A549 (cell line): ENCODE data around the gene TMEM119. TPM values are rescaled to one million over a fixed set of nuclear protein-coding genes. Genes with fewer than 3 reads are reported as not detected.

Source experiments
- ATAC-seq, 2 experiments: fragments of 200-7000 bp in 1 of 2; fragments of >200 bp in 1 of 2; cut with Nextera tagmentation in 1 of 2; cut with Tn5 transposase in 1 of 2; 3 replicates each; pipeline versions ENCODE4 v1.8.0 to v1.9.1; 2018 to 2020; ENCODE audit warnings: mild to moderate bottlenecking in 1 of 2, moderate library complexity in 1 of 2
- CTCF ChIA-PET: fragments of 300-600 bp; sonication (Branson Sonifier 250); formaldehyde crosslinking; extraction: SDS; loops from one replicate; lab custom pipeline; 2021; ENCODE audit warnings: antibody characterized with exemption, inconsistent platforms; lab: Yijun Ruan, JAX
- POLR2A ChIA-PET: fragments of 350-600 bp; formaldehyde crosslinking; extraction: SDS; loops from one replicate; lab custom pipeline; 2021; ENCODE audit warnings: antibody characterized with exemption, inconsistent platforms; lab: Yijun Ruan, JAX
- DNase-seq, 2 experiments: peaks; one replicate each; pipeline versions ENCODE4 v3.0.0 to v3.0.0-alpha.2; 2011 to 2016; ENCODE audit warnings: low read depth in 1 of 2, low spot score in 1 of 2
- FAIRE-seq: peaks from 2 replicates; lab custom pipeline; 2011; peaks lifted over from hg19 to GRCh38; lab: Jason Lieb, UNC
- H3K27ac ChIP-seq, 2 experiments: fragments of >200 bp; sonication (Bioruptor Twin); formaldehyde crosslinking; 3 replicates each; pipeline ENCODE4 v1.5.1; 2016 to 2017
- H3K4me1 ChIP-seq: fragments of >200 bp; sonication (Bioruptor Twin); formaldehyde crosslinking; 3 replicates; pipeline ENCODE4 v1.6.1; 2016
- H3K4me2 ChIP-seq: fragments of >200 bp; sonication (Bioruptor Twin); formaldehyde crosslinking; 3 replicates; pipeline ENCODE4 v1.6.1; 2016
- H3K4me3 ChIP-seq: fragments of >200 bp; sonication (Bioruptor Twin); formaldehyde crosslinking; 3 replicates; pipeline ENCODE4 v1.5.1; 2016
- H3K9me3 ChIP-seq: fragments of >200 bp; sonication (Bioruptor Twin); formaldehyde crosslinking; 3 replicates; pipeline ENCODE4 v1.6.1; 2016
- ATOH8 ChIP-seq: fragments of 250-450 bp; sonication (Bioruptor Pico); IDR thresholded peaks from 2 replicates; pipeline ENCODE4 v1.5.0; 2020; ENCODE audit warnings: low read depth, mild to moderate bottlenecking, moderate library complexity
- BCL3 ChIP-seq: fragments of >200 bp; sonication (Bioruptor Twin); formaldehyde crosslinking; IDR thresholded peaks from 3 replicates; pipeline ENCODE4 v1.6.1; 2016
- CBX2 ChIP-seq: fragments of 200-600 bp; sonication (generic); IDR thresholded peaks from 2 replicates; pipeline ENCODE4 v1.6.1; 2016; ENCODE audit warnings: low read depth, mild to moderate bottlenecking, borderline replicate concordance
- CHD4 ChIP-seq: fragments of 200-600 bp; sonication (generic); IDR thresholded peaks from 2 replicates; pipeline ENCODE4 v1.6.1; 2016; ENCODE audit warnings: antibody characterized with exemption, mild to moderate bottlenecking, borderline replicate concordance
- ELK1 ChIP-seq: fragments of 150-350 bp; IDR thresholded peaks from 2 replicates; pipeline ENCODE4 v1.6.1; 2014; ENCODE audit warnings: low read depth, mild to moderate bottlenecking, low read length
- EP300 ChIP-seq, 2 experiments: fragments of >200 bp; sonication (Bioruptor Twin); formaldehyde crosslinking; IDR thresholded peaks; 2 replicates in 1 of 2; 3 replicates in 1 of 2; pipeline ENCODE4 v1.6.1; 2016 to 2017
- ESRRA ChIP-seq: fragments of 150-350 bp; IDR thresholded peaks from 2 replicates; pipeline ENCODE4 v1.6.1; 2014; ENCODE audit warnings: mild to moderate bottlenecking, low read length, borderline replicate concordance
- FOSB ChIP-seq: fragments of 250-450 bp; sonication (Bioruptor Pico); IDR thresholded peaks from 2 replicates; pipeline ENCODE4 v1.5.0; 2020; ENCODE audit warnings: mild to moderate bottlenecking, moderate library complexity
- FOSL2 ChIP-seq, 2 experiments: fragments of 450-650 bp in 1 of 2; fragments of >200 bp in 1 of 2; sonication (Bioruptor Twin) in 1 of 2; formaldehyde crosslinking; IDR thresholded peaks; 2 replicates each; pipeline versions ENCODE4 v1.5.0 to v1.6.1; 2016 to 2020; ENCODE audit warnings: mild to moderate bottlenecking in 1 of 2, moderate library complexity in 1 of 2
- HOXB13 ChIP-seq: fragments of 250-450 bp; sonication (Bioruptor Pico); IDR thresholded peaks from 2 replicates; pipeline ENCODE4 v1.5.0; 2020; ENCODE audit warnings: low read depth, mild to moderate bottlenecking, moderate library complexity
- HOXB5 ChIP-seq: fragments of 250-450 bp; sonication (Bioruptor Pico); IDR thresholded peaks from 2 replicates; pipeline ENCODE4 v1.5.0; 2020; ENCODE audit warnings: mild to moderate bottlenecking, moderate library complexity
- JUN ChIP-seq, 2 experiments: fragments of >200 bp; sonication (Bioruptor Twin); formaldehyde crosslinking; IDR thresholded peaks; 2 replicates in 1 of 2; 3 replicates in 1 of 2; pipeline ENCODE4 v1.6.1; 2016 to 2017
- JUNB ChIP-seq: fragments of >200 bp; sonication (Bioruptor Twin); formaldehyde crosslinking; IDR thresholded peaks from 2 replicates; pipeline ENCODE4 v1.6.1; 2016
- KDM1A ChIP-seq: fragments of 200-600 bp; sonication (generic); IDR thresholded peaks from 2 replicates; pipeline ENCODE4 v1.6.1; 2016; ENCODE audit warnings: low read depth, mild to moderate bottlenecking
- MAX ChIP-seq: IDR thresholded peaks from 2 replicates; pipeline ENCODE4 v1.6.1; 2012
- MAZ ChIP-seq: fragments of 150-350 bp; IDR thresholded peaks from 2 replicates; pipeline ENCODE4 v1.6.1; 2014; ENCODE audit warnings: antibody characterized with exemption, low read depth, low read length, borderline replicate concordance
- MYC ChIP-seq: IDR thresholded peaks from 2 replicates; pipeline ENCODE4 v1.6.1; 2012; ENCODE audit warnings: mild to moderate bottlenecking, inconsistent platforms, low read length, improper control_type of control experiment, borderline replicate concordance
- NFE2L2 ChIP-seq: fragments of 150-350 bp; conservative IDR thresholded peaks from 2 replicates; pipeline ENCODE4 v1.6.1; 2014; ENCODE audit warnings: low read length
- PBX3 ChIP-seq: IDR thresholded peaks from 2 replicates; pipeline ENCODE4 v1.6.1; 2012
- RAD21 ChIP-seq, 2 experiments: fragments of >200 bp in 1 of 2; sonication (Bioruptor Twin) in 1 of 2; formaldehyde crosslinking in 1 of 2; IDR thresholded peaks in 1 of 2; conservative IDR thresholded peaks in 1 of 2; 2 replicates in 1 of 2; 3 replicates in 1 of 2; pipeline ENCODE4 v1.6.1; 2012 to 2018; ENCODE audit warnings: inconsistent platforms in 1 of 2
- RARB ChIP-seq: fragments of 250-450 bp; sonication (Bioruptor Pico); IDR thresholded peaks from 2 replicates; pipeline ENCODE4 v1.8.0; 2021; ENCODE audit warnings: mild to moderate bottlenecking, moderate library complexity
- RCOR1 ChIP-seq: fragments of 150-350 bp; IDR thresholded peaks from 2 replicates; pipeline ENCODE4 v1.6.1; 2014; ENCODE audit warnings: antibody characterized with exemption, low read length, low read depth
- TFCP2L1 ChIP-seq: fragments of 250-450 bp; sonication (Bioruptor Pico); IDR thresholded peaks from 2 replicates; pipeline ENCODE4 v1.5.0; 2021; ENCODE audit warnings: mild to moderate bottlenecking
- TP53 ChIP-seq: fragments of 250-450 bp; sonication (Bioruptor Pico); IDR thresholded peaks from 2 replicates; pipeline ENCODE4 v1.5.0; 2021; ENCODE audit warnings: mild to moderate bottlenecking, moderate library complexity
- USF2 ChIP-seq: fragments of 450-650 bp; IDR thresholded peaks from 2 replicates; pipeline ENCODE4 v1.6.1; 2014; ENCODE audit warnings: antibody characterized with exemption
- ZNF302 ChIP-seq: fragments of 250-450 bp; sonication (Bioruptor Pico); IDR thresholded peaks from 2 replicates; pipeline ENCODE4 v1.9.0; 2021; ENCODE audit warnings: inconsistent platforms, mild to moderate bottlenecking, moderate library complexity
- ZSCAN20 ChIP-seq: fragments of 250-450 bp; sonication (Bioruptor Pico); IDR thresholded peaks from 2 replicates; pipeline ENCODE4 v1.8.0; 2022; ENCODE audit warnings: mild to moderate bottlenecking, moderate library complexity
- WGBS: methylation state at CpG from one replicate; pipeline ENCODE4 v1.1.6; 2017; ENCODE audit errors: missing lambda C conversion rate; 5-methylcytosine and 5-hydroxymethylcytosine counted together
- polyA plus RNA-seq, 4 experiments: library from polyadenylated mRNA; depleted of rRNA in 3 of 4; stranded (reverse); fragments of >200 nt; fragmentation: RNase III in 1 of 4; extraction: RNeasy Plus Mini Kit Qiagen cat#74134 plus additional on column Dnase treatment in 1 of 4; gene quantifications; 2 replicates in 3 of 4; 3 replicates in 1 of 4; pipeline ENCODE4 v1.2.3, GENCODE V29; 2011 to 2017

The TMEM119 gene
- polyA plus RNA-seq, 2 of the 4 experiments (the other 2 are of a cell fraction): not detected

GRCh38 chr12:108565976-108566375 lies 31.9 kb downstream of the TMEM119 start:
- TF ChIP-seq TFCP2L1 (CRISPR knock-in tag) (no peak), BCL3 (no peak), MAX (peak; percentile 91), ESRRA (no peak), JUNB (no peak), CBX2 (no peak), KDM1A (no peak), MYC (peak; percentile 69; the same call in 1 of the 2 replicates), ELK1 (no peak), PBX3 (no peak), FOSL2 (IDR thresholded peaks at IDR 0.05) (no peak), FOSL2 (CRISPR knock-in tag; IDR thresholded peaks at IDR 0.05) (peak; percentile 46; the same call in 1 of the 2 replicates), FOSB (no peak), EP300 (IDR thresholded peaks at IDR 0.05) (no peak), MAZ (no peak), ATOH8 (no peak), HOXB5 (CRISPR knock-in tag) (no peak), RARB (CRISPR knock-in tag) (no peak), RAD21 (conservative IDR thresholded peaks at IDR 0.05 in 1 of 2, IDR thresholded peaks at IDR 0.05 in 1 of 2) (no peak), USF2 (peak; percentile 68; the same call in 1 of the 2 replicates), TP53 (CRISPR knock-in tag) (no peak), RCOR1 (no peak)
- Histone ChIP-seq H3K4me2 (peak overlapping the region; percentile 27), H3K4me1 (peaks cover 24% of the 10 kb centered on the region), H3K4me3 (no peak overlapping the region), H3K9me3 (no peaks in the 10 kb centered on the region), H3K27ac (peak overlapping the region; percentile 50 to 72; a peak in 5 of 6 replicates)
- FAIRE-seq (no peak), ATAC-seq (no peak), DNase-seq (peak; percentile 48 to 78)
- ChIA-PET CTCF (interaction anchor here (2.3 to 22.8 kb wide), 4 partner anchors 47 to 388 kb away, joined by 8 to 533 read pairs (median 15); no protein-coding TSS in a partner anchor), POLR2A (interaction anchor here (0.9 kb wide), 1 partner anchor 488 kb away, joined by 3 read pairs; no protein-coding TSS in a partner anchor)
- WGBS: 0% methylated on average over 2 of the region's 2 CpGs

GRCh38 chr12:108565146-108565545 lies 32.7 kb downstream of the TMEM119 start:
- POLR2A ChIA-PET: no interaction called here
- H3K4me2 ChIP-seq: no peak overlapping the region
- 94% methylated on average over 3 of the region's 3 CpGs for WGBS
- DNase-seq (no peak), ATAC-seq (no peak), FAIRE-seq (no peak)
- no peak overlapping the region for H3K4me3 ChIP-seq
- peaks cover 24% of the 10 kb centered on the region for H3K4me1 ChIP-seq
- no peaks in the 10 kb centered on the region for H3K9me3 ChIP-seq
- CTCF ChIA-PET: interaction anchor here (1.0 to 22.8 kb wide), 16 partner anchors 8 to 554 kb away, joined by 3 to 533 read pairs (median 6); no protein-coding TSS in a partner anchor
- H3K27ac ChIP-seq: peak overlapping the region in 1 of 2 experiments; percentile 31; a peak in 2 of 6 replicates
- no peak for TF ChIP-seq JUN (IDR thresholded peaks at IDR 0.05)
- TF ChIP-seq ZSCAN20 (CRISPR knock-in tag): no peak
- no peak for TF ChIP-seq ESRRA
- TF ChIP-seq MAZ: no peak
- TF ChIP-seq NFE2L2: no peak
- no peak for TF ChIP-seq ZNF302 (CRISPR knock-in tag)
- no peak for TF ChIP-seq RARB (CRISPR knock-in tag)
- TF ChIP-seq ATOH8: no peak
- TF ChIP-seq CHD4: no peak
- no peak for TF ChIP-seq ELK1
- no peak for TF ChIP-seq BCL3
- TF ChIP-seq HOXB13 (CRISPR knock-in tag): no peak
- no peak for TF ChIP-seq MYC
